ENCODE measurements around the gene TBX2.

Gene TBX2

DNA sequence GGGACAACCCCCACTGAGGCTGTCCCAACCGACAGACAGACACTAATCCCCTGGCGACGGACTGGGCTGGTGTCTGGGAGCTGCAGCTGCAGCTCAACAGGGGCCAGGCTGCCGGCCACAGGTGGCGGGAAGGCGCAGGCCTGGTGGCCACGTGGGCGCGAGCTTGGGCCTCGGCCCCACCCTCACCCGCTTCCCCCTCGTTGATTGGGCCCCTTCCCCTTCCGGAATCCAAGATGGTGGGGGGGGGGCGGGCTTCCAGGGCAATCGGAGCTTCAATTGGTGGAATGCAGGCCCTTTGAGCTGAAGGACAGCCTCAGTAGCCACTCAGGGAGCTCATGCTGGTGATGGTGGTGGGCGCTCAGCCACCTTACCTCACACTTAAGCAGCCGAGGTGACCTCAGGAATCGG is 43.8 kb downstream of the TBX2 start:
- TF ChIP-seq, protein P1, sequence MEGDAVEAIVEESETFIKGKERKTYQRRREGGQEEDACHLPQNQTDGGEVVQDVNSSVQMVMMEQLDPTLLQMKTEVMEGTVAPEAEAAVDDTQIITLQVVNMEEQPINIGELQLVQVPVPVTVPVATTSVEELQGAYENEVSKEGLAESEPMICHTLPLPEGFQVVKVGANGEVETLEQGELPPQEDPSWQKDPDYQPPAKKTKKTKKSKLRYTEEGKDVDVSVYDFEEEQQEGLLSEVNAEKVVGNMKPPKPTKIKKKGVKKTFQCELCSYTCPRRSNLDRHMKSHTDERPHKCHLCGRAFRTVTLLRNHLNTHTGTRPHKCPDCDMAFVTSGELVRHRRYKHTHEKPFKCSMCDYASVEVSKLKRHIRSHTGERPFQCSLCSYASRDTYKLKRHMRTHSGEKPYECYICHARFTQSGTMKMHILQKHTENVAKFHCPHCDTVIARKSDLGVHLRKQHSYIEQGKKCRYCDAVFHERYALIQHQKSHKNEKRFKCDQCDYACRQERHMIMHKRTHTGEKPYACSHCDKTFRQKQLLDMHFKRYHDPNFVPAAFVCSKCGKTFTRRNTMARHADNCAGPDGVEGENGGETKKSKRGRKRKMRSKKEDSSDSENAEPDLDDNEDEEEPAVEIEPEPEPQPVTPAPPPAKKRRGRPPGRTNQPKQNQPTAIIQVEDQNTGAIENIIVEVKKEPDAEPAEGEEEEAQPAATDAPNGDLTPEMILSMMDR (IDR thresholded peaks at IDR 0.05; ENCODE audit: low read length): no peak
- no peak for TF ChIP-seq EZH2 (IDR thresholded peaks at IDR 0.05; ENCODE audit: borderline replicate concordance, low read length)
- Histone ChIP-seq H3K4me1 (ENCODE audit: insufficient read depth, low read length, severe bottlenecking) (no peaks in the 10 kb centered on the region), H3K4me2 (ENCODE audit: low read length) (no peak overlapping the region), H3K27ac (ENCODE audit: low read depth, low read length, poor library complexity, severe bottlenecking) (no peak overlapping the region), H3K9ac (ENCODE audit: low read length) (no peak overlapping the region), H3K36me3 (ENCODE audit: insufficient read depth, low read length) (no peaks in the 10 kb centered on the region), H3K79me2 (ENCODE audit: insufficient read depth, low read length) (no peaks in the 10 kb centered on the region), H3F3A (ENCODE audit: insufficient read depth, low read length) (no peaks in the 10 kb centered on the region), H3K27me3 (ENCODE audit: insufficient read depth, low read length) (no peaks in the 10 kb centered on the region), H2AFZ (ENCODE audit: low read length) (no peak overlapping the region), H3K9me2 (ENCODE audit: low read depth, low read length) (no peaks in the 10 kb centered on the region), H3K4me3 (ENCODE audit: low read depth, low read length, poor library complexity, severe bottlenecking) (no peak overlapping the region), H4K20me1 (ENCODE audit: insufficient read depth, low read length) (no peaks in the 10 kb centered on the region), H3K9me3 (ENCODE audit: low read length) (no peaks in the 10 kb centered on the region)

DNA sequence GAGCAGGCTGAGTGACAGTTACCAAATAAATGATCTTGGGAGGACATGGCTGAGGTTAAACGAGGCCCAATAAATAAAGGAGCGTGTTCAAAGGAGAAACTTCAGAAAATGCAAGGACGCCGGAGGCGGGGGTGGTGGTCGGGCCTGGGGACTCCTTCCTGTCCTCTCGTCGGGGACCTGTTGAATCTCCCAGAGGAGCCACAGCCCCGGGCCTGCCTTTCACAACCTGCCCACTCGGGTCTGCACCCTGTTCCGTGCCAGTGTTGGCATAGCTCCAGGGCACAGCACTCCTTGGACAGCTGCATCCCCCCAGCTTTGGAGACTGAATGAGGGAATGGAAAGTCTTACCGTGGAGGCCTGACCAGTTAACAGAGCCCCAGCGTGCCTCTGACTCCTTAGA is 44.4 kb downstream of the TBX2 start:
- Histone ChIP-seq H3K9me2 (ENCODE audit: low read depth, low read length) (no peaks in the 10 kb centered on the region), H3F3A (ENCODE audit: insufficient read depth, low read length) (no peaks in the 10 kb centered on the region), H3K4me1 (ENCODE audit: insufficient read depth, low read length, severe bottlenecking) (no peaks in the 10 kb centered on the region), H3K27ac (ENCODE audit: low read depth, low read length, poor library complexity, severe bottlenecking) (no peak overlapping the region), H3K4me2 (ENCODE audit: low read length) (no peak overlapping the region), H3K4me3 (ENCODE audit: low read depth, low read length, poor library complexity, severe bottlenecking) (no peak overlapping the region), H3K27me3 (ENCODE audit: insufficient read depth, low read length) (no peaks in the 10 kb centered on the region), H3K9ac (ENCODE audit: low read length) (no peak overlapping the region), H3K9me3 (ENCODE audit: low read length) (no peaks in the 10 kb centered on the region), H3K79me2 (ENCODE audit: insufficient read depth, low read length) (no peaks in the 10 kb centered on the region), H4K20me1 (ENCODE audit: insufficient read depth, low read length) (no peaks in the 10 kb centered on the region), H3K36me3 (ENCODE audit: insufficient read depth, low read length) (no peaks in the 10 kb centered on the region), H2AFZ (ENCODE audit: low read length) (no peak overlapping the region)
- no peak for TF ChIP-seq EZH2 (IDR thresholded peaks at IDR 0.05; ENCODE audit: borderline replicate concordance, low read length)
- TF ChIP-seq, protein P1 (IDR thresholded peaks at IDR 0.05; ENCODE audit: low read length): no peak

DNA sequence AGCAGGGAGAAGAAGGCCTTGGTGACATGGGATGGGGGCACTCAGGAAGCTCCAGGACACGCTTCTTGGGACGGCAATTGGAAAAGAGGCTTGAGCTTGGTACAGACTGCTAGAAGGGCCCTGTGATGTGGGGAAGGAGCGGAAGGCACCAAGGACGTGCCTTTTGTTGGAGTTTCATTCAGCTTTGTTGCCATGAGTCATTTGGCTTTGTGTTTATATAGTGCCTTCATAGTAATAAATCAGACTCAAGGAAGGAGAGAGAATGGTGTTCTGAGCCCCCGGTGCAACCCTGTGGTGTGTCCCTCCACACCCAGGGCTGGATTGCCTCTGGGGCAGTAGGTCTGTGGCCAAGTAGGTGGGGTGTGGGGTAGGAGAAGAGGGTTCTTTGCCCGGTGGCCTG is 45.2 kb downstream of the TBX2 start:
- H3K4me1 ChIP-seq (ENCODE audit: insufficient read depth, low read length, severe bottlenecking): no peaks in the 10 kb centered on the region
- no peak overlapping the region for H3K9ac ChIP-seq (ENCODE audit: low read length)
- TF ChIP-seq, protein P1 (IDR thresholded peaks at IDR 0.05; ENCODE audit: low read length): no peak
- TF ChIP-seq EZH2 (IDR thresholded peaks at IDR 0.05; ENCODE audit: borderline replicate concordance, low read length): no peak
- no peaks in the 10 kb centered on the region for H3K9me3 ChIP-seq (ENCODE audit: low read length)
- no peaks in the 10 kb centered on the region for H3K9me2 ChIP-seq (ENCODE audit: low read depth, low read length)
- H3K4me2 ChIP-seq (ENCODE audit: low read length): no peak overlapping the region
- no peak overlapping the region for H2AFZ ChIP-seq (ENCODE audit: low read length)
- no peaks in the 10 kb centered on the region for H3K79me2 ChIP-seq (ENCODE audit: insufficient read depth, low read length)
- H3K27ac ChIP-seq (ENCODE audit: low read depth, low read length, poor library complexity, severe bottlenecking): no peak overlapping the region
- no peaks in the 10 kb centered on the region for H3K27me3 ChIP-seq (ENCODE audit: insufficient read depth, low read length)
- H3F3A ChIP-seq (ENCODE audit: insufficient read depth, low read length): no peaks in the 10 kb centered on the region
- no peak overlapping the region for H3K4me3 ChIP-seq (ENCODE audit: low read depth, low read length, poor library complexity, severe bottlenecking)
- H3K36me3 ChIP-seq (ENCODE audit: insufficient read depth, low read length): no peaks in the 10 kb centered on the region
- H4K20me1 ChIP-seq (ENCODE audit: insufficient read depth, low read length): no peaks in the 10 kb centered on the region

Measured in OCI-LY1 (cell line).